Hematopoietic multipotent progenitor cell treated with erythropoietin and hydrocortisone succinate and interleukin-3 and kit ligand, for 17 days (in vitro differentiated cells): ENCODE data around the gene EIF6.
A peak's percentile ranks its signal among the peaks of the same experiment; 100 is the strongest.
"Not testable (repeated sequence)": the region's sequence is repeated elsewhere in the genome, so short reads cannot be mapped to it uniquely, and the experiment has no call there.

Experiments
- DNase-seq: peaks from one replicate; pipeline ENCODE4 v3.0.0-alpha.2; 2015; ENCODE audit warnings: low spot score

The EIF6 gene

GRCh38 chr20:35284267-35284991 is at the start of gene EIF6:
Gene EIF6, minus strand, starts transcription at chr20:35284772. Its CDS starts 285 bp downstream, at chr20:35284487.
- peak; percentile 45 for DNase-seq

- DNase-seq, result no peak
Observed at GRCh38 chr20:35333606-35334005, 49.0 kb upstream of the EIF6 start.

- DNase-seq, result no peak
Observed at GRCh38 chr20:35332540-35333200, 48.1 kb upstream of the EIF6 start.

GRCh38 chr20:35329435-35330139 is 45.0 kb upstream of the EIF6 start:
- peak; percentile 48 for DNase-seq

GRCh38 chr20:35328689-35329088 is 44.1 kb upstream of the EIF6 start:
- DNase-seq, result no peak

- no peak for DNase-seq
Observed at GRCh38 chr20:35328095-35328685, 43.6 kb upstream of the EIF6 start.

- no peak for DNase-seq
Observed at GRCh38 chr20:35327074-35327976, 42.8 kb upstream of the EIF6 start.

GRCh38 chr20:35326740-35327073 is 42.1 kb upstream of the EIF6 start:
- no peak for DNase-seq

- DNase-seq, result no peak
Observed at GRCh38 chr20:35326021-35326739, 41.6 kb upstream of the EIF6 start.

GRCh38 chr20:35325401-35325800 is 40.8 kb upstream of the EIF6 start:
- no peak for DNase-seq

GRCh38 chr20:35320396-35321126 is 36.0 kb upstream of the EIF6 start:
- DNase-seq, result no peak

- no peak for DNase-seq
Observed at GRCh38 chr20:35319871-35320197, 35.3 kb upstream of the EIF6 start.

GRCh38 chr20:35319192-35319870 is 34.8 kb upstream of the EIF6 start:
- DNase-seq, result no peak

- no peak for DNase-seq
Observed at GRCh38 chr20:35318502-35319157, 34.1 kb upstream of the EIF6 start.

- no peak for DNase-seq
Observed at GRCh38 chr20:35317416-35318210, 33.0 kb upstream of the EIF6 start.

GRCh38 chr20:35316086-35316485 is 31.5 kb upstream of the EIF6 start:
- no peak for DNase-seq

- not testable (repeated sequence) for DNase-seq
Observed at GRCh38 chr20:35315632-35316020, 31.1 kb upstream of the EIF6 start.

GRCh38 chr20:35314816-35315631 is 30.5 kb upstream of the EIF6 start:
- no peak for DNase-seq
